Activated CD8-positive, alpha-beta memory T cell treated with anti-CD3 and anti-CD28 coated beads for 1 hour (primary cell): ENCODE measurements around the gene PLEKHH3.
A peak's percentile ranks its signal among the peaks of the same experiment; 100 is the strongest.

Experiments used
- DNase-seq, 2 donors: peaks; one replicate each; pipeline ENCODE4 v3.0.0-alpha.2; 2020; ENCODE audit warnings: low read depth in 1 of 2; ENCODE audit errors: extremely low read depth in 1 of 2

PLEKHH3 gene

DNA sequence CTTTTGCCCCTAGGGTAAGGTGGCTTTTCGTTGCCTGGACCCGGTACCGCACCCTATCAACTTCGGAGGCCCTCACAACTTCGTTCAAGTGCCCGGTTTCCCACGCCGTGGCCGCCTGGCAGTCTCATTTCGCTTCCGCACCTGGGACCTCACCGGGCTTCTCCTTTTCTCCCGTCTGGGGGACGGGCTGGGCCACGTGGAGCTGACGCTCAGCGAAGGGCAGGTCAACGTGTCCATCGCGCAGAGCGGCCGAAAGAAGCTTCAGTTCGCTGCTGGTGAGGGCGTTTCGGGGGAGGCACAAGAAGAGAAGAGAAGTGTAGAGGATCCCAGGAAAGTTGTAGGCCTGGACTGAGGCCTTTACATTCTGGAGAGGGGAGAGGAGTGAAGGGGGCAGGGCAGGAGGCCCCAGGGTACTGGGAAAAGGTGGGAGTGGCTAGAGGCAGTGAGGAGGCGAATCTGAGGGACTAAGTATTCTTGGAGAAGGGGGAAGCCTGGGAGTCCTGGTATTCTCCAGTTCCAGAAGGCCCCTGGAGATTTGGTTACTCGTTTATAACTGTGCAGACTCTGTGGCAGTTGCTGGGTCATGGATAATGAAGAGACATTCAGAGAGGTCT lies 11.0 kb upstream of the PLEKHH3 start:
- DNase-seq: no peak

DNA sequence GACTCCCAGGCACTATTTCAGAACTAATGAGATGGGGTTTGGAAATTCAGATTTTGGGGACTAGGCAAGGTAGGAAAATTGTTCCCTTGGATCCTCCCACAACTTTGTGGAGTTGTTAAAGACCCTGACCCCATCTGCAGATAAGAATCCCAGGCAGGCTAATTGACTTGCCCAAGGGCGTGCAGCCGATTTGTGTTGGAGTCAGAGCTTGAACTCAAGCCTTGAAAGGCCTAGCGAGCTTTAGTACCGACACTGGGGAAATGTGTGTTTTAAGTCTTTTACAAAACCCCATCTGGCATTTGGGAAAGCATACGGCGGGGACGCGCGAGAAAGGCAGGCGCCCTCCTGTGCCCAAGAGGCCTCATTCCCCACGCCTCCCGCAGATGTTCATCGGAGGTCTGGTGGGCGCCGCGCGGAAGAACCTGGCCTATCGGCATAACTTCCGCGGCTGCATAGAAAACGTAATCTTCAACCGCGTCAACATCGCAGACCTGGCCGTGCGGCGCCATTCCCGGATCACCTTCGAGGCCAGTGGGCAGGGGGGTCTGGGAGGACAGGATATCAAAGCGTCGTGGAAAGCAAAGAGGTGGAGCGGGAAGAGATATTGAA lies 9.8 kb upstream of the PLEKHH3 start:
- no peak for DNase-seq

DNA sequence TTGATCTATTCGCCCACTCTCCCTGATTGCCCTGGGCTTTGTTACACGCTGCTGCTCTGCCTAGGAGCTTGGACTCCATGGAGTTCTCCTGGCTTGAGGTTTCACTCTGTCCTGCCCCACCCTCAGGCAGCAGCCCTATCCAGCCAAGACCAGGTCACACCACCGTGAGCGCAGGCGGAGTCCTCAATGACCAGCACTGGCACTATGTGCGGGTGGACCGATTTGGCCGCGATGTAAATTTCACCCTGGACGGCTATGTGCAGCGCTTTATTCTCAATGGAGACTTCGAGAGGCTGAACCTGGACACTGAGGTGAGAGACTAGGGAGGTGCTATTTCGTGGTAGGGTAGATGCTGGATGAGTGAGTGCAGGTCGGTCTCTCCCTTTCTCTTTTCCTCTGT lies 9.0 kb upstream of the PLEKHH3 start:
- DNase-seq: no peak

DNA sequence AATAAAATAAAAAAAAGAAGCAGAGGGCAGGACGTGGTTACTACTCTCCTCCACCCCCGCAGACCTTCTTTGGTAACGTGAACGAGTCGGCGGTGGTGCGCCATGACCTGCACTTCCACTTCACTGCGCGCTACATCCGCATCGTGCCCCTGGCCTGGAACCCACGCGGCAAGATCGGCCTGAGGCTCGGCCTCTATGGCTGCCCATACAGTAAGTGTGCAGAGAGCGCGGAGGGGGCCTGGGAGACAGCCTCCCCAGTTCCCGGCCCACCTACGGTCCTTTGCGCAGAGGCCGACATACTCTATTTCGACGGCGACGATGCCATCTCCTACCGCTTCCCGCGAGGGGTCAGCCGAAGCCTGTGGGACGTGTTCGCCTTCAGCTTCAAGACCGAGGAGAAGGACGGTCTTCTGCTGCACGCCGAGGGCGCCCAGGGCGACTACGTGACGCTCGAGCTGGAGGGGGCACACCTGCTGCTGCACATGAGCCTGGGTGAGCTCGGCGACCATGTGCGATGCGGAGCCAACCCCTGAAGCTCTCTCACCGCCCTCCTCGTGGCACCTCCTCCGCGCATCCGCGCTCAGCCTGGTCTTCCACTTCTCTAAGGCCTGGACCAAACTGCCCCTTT lies 8.2 kb upstream of the PLEKHH3 start:
- DNase-seq: no peak

DNA sequence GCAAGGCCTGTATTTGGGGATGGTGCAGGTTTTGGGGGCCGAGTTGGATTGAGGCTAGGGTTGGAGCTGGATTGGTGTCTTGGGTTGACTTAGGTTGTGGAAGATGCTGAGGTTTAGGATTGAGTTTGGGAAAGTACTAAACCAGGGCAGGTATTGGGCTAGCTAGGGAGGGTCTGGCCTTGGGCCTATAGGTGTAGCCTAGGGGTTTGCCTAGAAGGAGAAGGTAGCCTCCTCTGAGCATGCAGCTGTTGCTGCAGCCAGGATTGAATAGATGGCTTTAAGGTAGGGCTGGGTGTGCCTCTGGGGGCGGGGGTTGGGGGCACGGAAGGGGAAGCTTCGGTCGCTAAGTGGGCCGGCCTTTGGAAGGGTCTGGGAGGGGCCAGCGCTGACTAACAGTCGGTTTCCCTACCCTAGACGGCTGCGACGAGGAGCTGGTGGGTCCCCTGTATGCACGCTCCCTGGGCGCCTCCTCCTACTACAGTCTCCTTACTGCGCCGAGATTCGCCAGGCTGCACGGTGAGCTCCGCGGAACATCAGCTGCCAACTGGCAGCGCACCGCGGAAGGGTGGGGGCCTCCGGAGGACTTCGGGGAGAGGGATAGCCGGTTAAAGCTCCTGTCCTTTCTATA lies 6.7 kb upstream of the PLEKHH3 start:
- no peak for DNase-seq

DNA sequence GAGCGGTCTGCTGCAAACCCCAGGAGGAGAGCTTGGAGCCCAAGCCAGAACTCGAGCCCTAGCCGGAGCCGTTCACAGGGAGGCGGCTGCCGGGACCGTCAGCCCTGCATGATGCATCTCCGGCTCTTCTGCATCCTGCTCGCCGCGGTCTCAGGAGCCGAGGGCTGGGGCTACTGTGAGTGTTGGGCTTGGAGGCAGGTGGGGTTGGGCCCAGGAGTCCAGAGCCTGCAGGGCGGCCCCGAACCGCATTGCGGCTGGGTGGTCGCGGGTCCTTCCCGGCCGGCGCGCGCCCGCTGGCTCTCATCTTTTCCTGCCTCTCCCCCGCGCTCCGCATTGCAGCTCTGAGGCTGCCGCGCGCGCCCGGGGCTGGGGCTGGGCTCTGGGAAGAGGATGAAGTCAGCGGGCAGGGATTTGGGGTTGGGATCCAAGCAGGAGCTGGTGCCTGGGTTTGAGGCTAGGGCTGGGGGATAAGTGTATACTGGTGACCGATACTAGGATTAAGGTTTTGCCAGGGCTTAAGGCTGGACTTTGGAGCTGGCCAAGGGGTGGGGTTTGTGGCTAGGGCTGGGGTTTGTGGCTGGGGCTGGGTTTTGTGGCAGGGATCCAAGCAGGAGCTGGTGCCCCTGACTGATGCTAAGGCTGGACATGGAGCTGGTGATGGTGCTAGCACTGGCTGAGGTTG lies 6.1 kb upstream of the PLEKHH3 start:
- no peak for DNase-seq

GRCh38 chr17:42681976-42682721 lies 5.4 kb upstream of the PLEKHH3 start, which contains the start of gene CNTNAP1:
TSS of gene CNTNAP1 (plus strand) at chr17:42682531. CDS start at chr17:42682830, 299 bp downstream.
- no peak for DNase-seq

DNA sequence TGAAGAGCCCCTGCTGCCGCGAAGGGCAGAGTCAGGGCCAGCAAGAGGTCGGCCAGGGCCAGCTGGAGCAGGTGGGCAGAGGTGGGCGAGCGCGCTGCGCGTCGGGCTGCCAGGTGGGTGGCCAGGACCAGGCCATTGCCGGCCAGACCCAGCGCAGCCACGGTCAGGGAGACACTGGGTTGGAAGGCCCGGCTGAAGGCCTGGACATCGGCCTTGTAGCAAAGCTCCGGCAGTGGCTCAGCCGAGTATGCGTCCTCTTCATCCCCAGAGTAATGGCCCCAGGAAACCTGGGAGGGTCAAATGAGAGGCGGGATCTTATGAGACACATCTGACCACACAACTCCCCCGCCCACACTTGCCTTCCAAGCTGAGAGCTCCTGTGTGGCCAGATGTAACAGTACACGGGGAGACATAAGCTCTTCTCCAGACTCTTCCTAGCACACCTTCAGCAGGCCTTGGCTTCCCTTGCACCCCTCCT lies 3.6 kb upstream of the PLEKHH3 start:
- no peak for DNase-seq

- peak in 1 of 2 donors; percentile 59 for DNase-seq
These were observed 2.9 kb upstream of the PLEKHH3 start for GRCh38 chr17:42679492-42680330.

GRCh38 chr17:42678951-42679491 lies 2.2 kb upstream of the PLEKHH3 start:
- no peak for DNase-seq

- DNase-seq: peak in 1 of 2 donors; percentile 64
These were observed 1.4 kb upstream of the PLEKHH3 start for GRCh38 chr17:42677921-42678781.

- DNase-seq: peak; percentile 93 to 96
These were observed 441 bp upstream of the PLEKHH3 start for GRCh38 chr17:42677012-42677857.

- DNase-seq: no peak
These were observed 800 bp downstream of the PLEKHH3 start for GRCh38 chr17:42675965-42676423.

- no peak for DNase-seq
These were observed 1.3 kb downstream of the PLEKHH3 start for GRCh38 chr17:42675348-42675964.

DNA sequence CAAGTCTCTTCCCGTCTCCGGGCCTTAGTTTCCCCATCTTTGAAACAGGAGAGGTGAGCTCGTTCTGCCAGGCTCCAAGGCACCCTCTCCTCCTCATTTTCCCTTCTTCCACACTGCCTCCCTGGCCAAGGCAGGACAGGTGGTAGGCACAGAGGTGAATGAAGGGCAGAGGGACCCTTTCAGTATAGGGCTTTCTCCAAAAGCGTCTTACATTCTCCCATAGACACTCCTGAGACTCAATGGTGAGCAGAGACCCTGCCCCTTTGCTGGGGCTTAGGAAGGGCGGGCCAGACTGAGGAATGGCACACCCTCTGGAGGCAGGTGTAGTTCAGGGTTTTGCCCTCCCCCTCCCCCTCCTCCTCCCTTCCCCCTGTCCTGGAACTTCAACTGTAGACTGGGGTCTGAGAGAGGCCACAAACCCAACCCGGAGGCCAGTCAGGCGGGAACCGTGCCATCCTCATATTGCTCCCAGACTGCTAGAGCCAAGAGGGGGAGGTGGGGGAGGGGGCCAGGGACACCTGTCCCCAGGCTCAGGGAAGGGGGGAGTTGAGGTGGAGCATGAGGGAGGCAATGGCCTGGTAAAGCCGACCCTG lies 1.9 kb downstream of the PLEKHH3 start:
- DNase-seq: no peak
